ENCODE measurements around the gene HSPA4. TPM values are rescaled to one million over a fixed set of nuclear protein-coding genes. Genes with fewer than 3 reads are reported as not detected.
"Not testable (repeated sequence)": the region's sequence is repeated elsewhere in the genome, so short reads cannot be mapped to it uniquely, and the experiment has no call there.

HSPA4 gene
- total RNA-seq, 1 experiment from 2014 or later = 237 TPM

- TF ChIP-seq CTCF (IDR thresholded peaks at IDR 0.05; ENCODE audit: insufficient read depth in 1 of 2, low read depth in 1 of 2, low read length in 1 of 2, severe bottlenecking in 1 of 2, unreplicated experiment in 1 of 2) = no peak
- BruUV-seq (replicated peaks) = no TSS peak
- Mint-ChIP-seq H3K4me1 (ENCODE audit: low read depth, unreplicated experiment) (peaks cover 17% of the 10 kb centered on the region), H3K27me3 (ENCODE audit: insufficient read depth, unreplicated experiment) (no peaks in the 10 kb centered on the region), H3K36me3 (ENCODE audit: insufficient read depth, unreplicated experiment) (no peaks in the 10 kb centered on the region), H3K27ac (ENCODE audit: unreplicated experiment) (no peak overlapping the region), H3K4me3 (ENCODE audit: unreplicated experiment) (no peak overlapping the region), H3K9me3 (ENCODE audit: unreplicated experiment) (no peaks in the 10 kb centered on the region)
- no peaks in the 10 kb centered on the region for H3K27me3 ChIP-seq (replicated peaks; ENCODE audit: control insufficient read depth, insufficient read depth, low read length)
- no peaks in the 10 kb centered on the region for H3K9me3 ChIP-seq
- intact Hi-C loops (cut with micrococcal nuclease; ENCODE audit: unreplicated experiment) = no loop called here
- H3K4me1 ChIP-seq = peaks cover 16% of the 10 kb centered on the region
- ChIA-PET POLR2A (interaction anchor here (0.7 to 0.9 kb wide), 2 partner anchors 14 to 17 kb away, joined by 3 to 6 read pairs; partner anchors contain the start of gene HSPA4), CTCF (no interaction called here)
- H3K4me3 ChIP-seq (ENCODE audit: low read depth, low read length) = no peak overlapping the region
- DNase-seq = no peak
- H3K36me3 ChIP-seq (ENCODE audit: control insufficient read depth, insufficient read depth, low read length) = no peaks in the 10 kb centered on the region
Measured at GRCh38 chr5:133035224-133035623, 16.6 kb upstream of the HSPA4 start.

- H3K4me3 ChIP-seq (ENCODE audit: low read depth, low read length); intact Hi-C loops (cut with micrococcal nuclease; ENCODE audit: unreplicated experiment); H3K36me3 ChIP-seq (ENCODE audit: control insufficient read depth, insufficient read depth, low read length); CTCF ChIA-PET; BruUV-seq (replicated peaks); H3K27me3 ChIP-seq (replicated peaks; ENCODE audit: control insufficient read depth, insufficient read depth, low read length); H3K9me3 ChIP-seq; DNase-seq; POLR2A ChIA-PET; H3K36me3 Mint-ChIP-seq (ENCODE audit: insufficient read depth, unreplicated experiment); H3K4me3 Mint-ChIP-seq (ENCODE audit: unreplicated experiment); H3K9me3 Mint-ChIP-seq (ENCODE audit: unreplicated experiment); H3K27ac Mint-ChIP-seq (ENCODE audit: unreplicated experiment); H3K27me3 Mint-ChIP-seq (ENCODE audit: insufficient read depth, unreplicated experiment): not testable (repeated sequence)
- peaks cover 16% of the 10 kb centered on the region for H3K4me1 ChIP-seq
- H3K4me1 Mint-ChIP-seq (ENCODE audit: low read depth, unreplicated experiment) = peaks cover 23% of the 10 kb centered on the region
Measured at GRCh38 chr5:133036677-133037076, 15.1 kb upstream of the HSPA4 start.

GRCh38 chr5:133041157-133041784 lies 10.5 kb upstream of the HSPA4 start:
- DNase-seq = no peak
- no peaks in the 10 kb centered on the region for H3K9me3 ChIP-seq
- H3K4me3 Mint-ChIP-seq (ENCODE audit: unreplicated experiment) = no peak overlapping the region
- ChIA-PET CTCF (no interaction called here), POLR2A (no interaction called here)
- H3K36me3 Mint-ChIP-seq (ENCODE audit: insufficient read depth, unreplicated experiment) = no peaks in the 10 kb centered on the region
- H3K4me3 ChIP-seq (ENCODE audit: low read depth, low read length) = no peak overlapping the region
- no TSS peak for BruUV-seq (replicated peaks)
- peaks cover 18% of the 10 kb centered on the region for H3K4me1 Mint-ChIP-seq (ENCODE audit: low read depth, unreplicated experiment)
- H3K27me3 ChIP-seq (replicated peaks; ENCODE audit: control insufficient read depth, insufficient read depth, low read length) = no peaks in the 10 kb centered on the region
- no peak overlapping the region for H3K27ac Mint-ChIP-seq (ENCODE audit: unreplicated experiment)
- H3K27me3 Mint-ChIP-seq (ENCODE audit: insufficient read depth, unreplicated experiment) = no peaks in the 10 kb centered on the region
- intact Hi-C loops (cut with micrococcal nuclease; ENCODE audit: unreplicated experiment) = no loop called here
- H3K9me3 Mint-ChIP-seq (ENCODE audit: unreplicated experiment) = no peaks in the 10 kb centered on the region
- no peaks in the 10 kb centered on the region for H3K36me3 ChIP-seq (ENCODE audit: control insufficient read depth, insufficient read depth, low read length)
- TF ChIP-seq CTCF (IDR thresholded peaks at IDR 0.05; ENCODE audit: insufficient read depth in 1 of 2, low read depth in 1 of 2, low read length in 1 of 2, severe bottlenecking in 1 of 2, unreplicated experiment in 1 of 2) = no peak
- no peaks in the 10 kb centered on the region for H3K4me1 ChIP-seq

- BruUV-seq (replicated peaks) = no TSS peak
- H3K4me1 Mint-ChIP-seq (ENCODE audit: low read depth, unreplicated experiment) = peaks cover 18% of the 10 kb centered on the region
- Histone ChIP-seq H3K4me1 (no peaks in the 10 kb centered on the region), H3K4me3 (ENCODE audit: low read depth, low read length) (no peak overlapping the region), H3K36me3 (ENCODE audit: control insufficient read depth, insufficient read depth, low read length) (no peaks in the 10 kb centered on the region), H3K27me3 (replicated peaks; ENCODE audit: control insufficient read depth, insufficient read depth, low read length) (no peaks in the 10 kb centered on the region), H3K9me3 (no peaks in the 10 kb centered on the region)
- TF ChIP-seq CTCF (IDR thresholded peaks at IDR 0.05; ENCODE audit: insufficient read depth in 1 of 2, low read depth in 1 of 2, low read length in 1 of 2, severe bottlenecking in 1 of 2, unreplicated experiment in 1 of 2) = no peak
- POLR2A ChIA-PET = no interaction called here
- CTCF ChIA-PET = no interaction called here
- H3K36me3 Mint-ChIP-seq (ENCODE audit: insufficient read depth, unreplicated experiment) = no peaks in the 10 kb centered on the region
- no peaks in the 10 kb centered on the region for H3K27me3 Mint-ChIP-seq (ENCODE audit: insufficient read depth, unreplicated experiment)
- intact Hi-C loops (cut with micrococcal nuclease; ENCODE audit: unreplicated experiment) = no loop called here
- no peak overlapping the region for H3K4me3 Mint-ChIP-seq (ENCODE audit: unreplicated experiment)
- DNase-seq = no peak
- H3K27ac Mint-ChIP-seq (ENCODE audit: unreplicated experiment) = no peak overlapping the region
- H3K9me3 Mint-ChIP-seq (ENCODE audit: unreplicated experiment) = no peaks in the 10 kb centered on the region
Measured at GRCh38 chr5:133041910-133042309, 9.9 kb upstream of the HSPA4 start.

GRCh38 chr5:133046560-133046959 lies 5.3 kb upstream of the HSPA4 start:
- H3K9me3 ChIP-seq; intact Hi-C loops (cut with micrococcal nuclease; ENCODE audit: unreplicated experiment); CTCF ChIA-PET; H3K4me3 ChIP-seq (ENCODE audit: low read depth, low read length); DNase-seq; H3K9me3 Mint-ChIP-seq (ENCODE audit: unreplicated experiment); POLR2A ChIA-PET; H3K4me3 Mint-ChIP-seq (ENCODE audit: unreplicated experiment); H3K27me3 ChIP-seq (replicated peaks; ENCODE audit: control insufficient read depth, insufficient read depth, low read length); H3K27ac Mint-ChIP-seq (ENCODE audit: unreplicated experiment); H3K27me3 Mint-ChIP-seq (ENCODE audit: insufficient read depth, unreplicated experiment); BruUV-seq (replicated peaks); H3K36me3 ChIP-seq (ENCODE audit: control insufficient read depth, insufficient read depth, low read length): not testable (repeated sequence)
- Mint-ChIP-seq H3K36me3 (ENCODE audit: insufficient read depth, unreplicated experiment) (peaks cover 10% of the 10 kb centered on the region), H3K4me1 (ENCODE audit: low read depth, unreplicated experiment) (peaks cover 31% of the 10 kb centered on the region)
- peaks cover 18% of the 10 kb centered on the region for H3K4me1 ChIP-seq

All from Caco-2 (cell line).